Central memory CD8-positive, alpha-beta T cell (primary cell): Measurements from ENCODE around the gene RPL21.

Experiments used
- ATAC-seq: fragments of 150-1000 bp; cut with Tn5 transposase; replicated peaks from 2 replicates; pipeline ENCODE4 v1.10.0; 2022; ENCODE audit warnings: mild to moderate bottlenecking, moderate FRiP score, moderate number of reproducible peaks; ENCODE audit not compliant: poor library complexity, severe bottlenecking; ENCODE audit errors: extremely low read depth
- DNase-seq, 2 donors: peaks; one replicate each; pipeline ENCODE4 v3.0.0; 2021; ENCODE audit warnings: low spot score in 2 of 2
- H3K27ac Mint-ChIP-seq: one replicate; pipeline ENCODE4 v1.8.0; 2022; ENCODE audit warnings: low read depth, mild to moderate bottlenecking, moderate library complexity, mixed read lengths
- H3K27me3 Mint-ChIP-seq: one replicate; pipeline ENCODE4 v1.8.0; 2022; ENCODE audit warnings: mixed read lengths
- H3K36me3 Mint-ChIP-seq: one replicate; pipeline ENCODE4 v1.8.0; 2022; ENCODE audit warnings: mild to moderate bottlenecking, moderate library complexity, mixed read lengths; ENCODE audit not compliant: insufficient read depth
- H3K4me1 Mint-ChIP-seq: one replicate; pipeline ENCODE4 v1.8.0; 2022; ENCODE audit warnings: mixed read lengths
- H3K4me3 Mint-ChIP-seq: one replicate; pipeline ENCODE4 v1.8.0; 2022; ENCODE audit warnings: mild to moderate bottlenecking, moderate library complexity, mixed read lengths
- H3K9me3 Mint-ChIP-seq: one replicate; pipeline ENCODE4 v1.8.0; 2022; ENCODE audit warnings: mixed read lengths

The RPL21 gene

GRCh38 chr13:27263438-27263837 lies 12.1 kb downstream of the RPL21 start:
- no peak overlapping the region for H3K4me3 Mint-ChIP-seq
- H3K27ac Mint-ChIP-seq: no peak overlapping the region
- H3K27me3 Mint-ChIP-seq: no peaks in the 10 kb centered on the region
- ATAC-seq (no peak), DNase-seq (no peak)
- H3K36me3 Mint-ChIP-seq: peaks cover 18% of the 10 kb centered on the region
- peaks cover 32% of the 10 kb centered on the region for H3K4me1 Mint-ChIP-seq
- H3K9me3 Mint-ChIP-seq: no peaks in the 10 kb centered on the region

GRCh38 chr13:27264181-27264580 lies 12.8 kb downstream of the RPL21 start:
- Mint-ChIP-seq H3K9me3 (no peaks in the 10 kb centered on the region), H3K4me1 (peaks cover 25% of the 10 kb centered on the region), H3K27me3 (no peaks in the 10 kb centered on the region), H3K4me3 (no peak overlapping the region), H3K27ac (peak overlapping the region; percentile 61), H3K36me3 (peaks cover 12% of the 10 kb centered on the region)
- DNase-seq: no peak
- no peak for ATAC-seq

- H3K27me3 Mint-ChIP-seq: no peaks in the 10 kb centered on the region
- no peak overlapping the region for H3K4me3 Mint-ChIP-seq
- peak overlapping the region; percentile 61 for H3K27ac Mint-ChIP-seq
- no peaks in the 10 kb centered on the region for H3K9me3 Mint-ChIP-seq
- H3K4me1 Mint-ChIP-seq: peaks cover 21% of the 10 kb centered on the region
- ATAC-seq: no peak
- H3K36me3 Mint-ChIP-seq: peaks cover 12% of the 10 kb centered on the region
- no peak for DNase-seq
Observed at GRCh38 chr13:27264648-27265047, 13.3 kb downstream of the RPL21 start.

GRCh38 chr13:27266917-27267316 lies 15.6 kb downstream of the RPL21 start:
- no peak overlapping the region for H3K27ac Mint-ChIP-seq
- no peak for DNase-seq
- H3K4me1 Mint-ChIP-seq: peaks cover 18% of the 10 kb centered on the region
- no peak overlapping the region for H3K4me3 Mint-ChIP-seq
- H3K36me3 Mint-ChIP-seq: peaks cover 9% of the 10 kb centered on the region
- H3K9me3 Mint-ChIP-seq: no peaks in the 10 kb centered on the region
- no peaks in the 10 kb centered on the region for H3K27me3 Mint-ChIP-seq
- no peak for ATAC-seq

GRCh38 chr13:27267596-27267995 lies 16.2 kb downstream of the RPL21 start:
- no peak for ATAC-seq
- H3K27ac Mint-ChIP-seq: no peak overlapping the region
- H3K36me3 Mint-ChIP-seq: peaks cover 9% of the 10 kb centered on the region
- peaks cover 15% of the 10 kb centered on the region for H3K4me1 Mint-ChIP-seq
- DNase-seq: no peak
- H3K4me3 Mint-ChIP-seq: no peak overlapping the region
- no peaks in the 10 kb centered on the region for H3K9me3 Mint-ChIP-seq
- H3K27me3 Mint-ChIP-seq: no peaks in the 10 kb centered on the region

GRCh38 chr13:27269114-27269665 lies 17.8 kb downstream of the RPL21 start:
- H3K4me1 Mint-ChIP-seq: peaks cover 12% of the 10 kb centered on the region

GRCh38 chr13:27270594-27271520 lies 19.5 kb downstream of the RPL21 start, which contains the start of gene RASL11A:
RASL11A (plus strand) TSS chr13:27270830; CDS start chr13:27270945, 115 bp downstream.
- Mint-ChIP-seq H3K9me3 (no peaks in the 10 kb centered on the region), H3K36me3 (peaks cover 3% of the 10 kb centered on the region), H3K27me3 (peaks cover 20% of the 10 kb centered on the region), H3K27ac (peak within 1 kb of the TSS; percentile 35), H3K4me3 (peak within 1 kb of the TSS; percentile 85), H3K4me1 (peaks cover 12% of the 10 kb centered on the region)
- DNase-seq: peak; percentile 54 to 63
- peak; percentile 88 for ATAC-seq

More at GRCh38 chr13:27269114-27269665, 17.8 kb downstream of the RPL21 start:
- no peak for DNase-seq
- peaks cover 3% of the 10 kb centered on the region for H3K27me3 Mint-ChIP-seq
- ATAC-seq: no peak
- H3K27ac Mint-ChIP-seq: no peak overlapping the region
- no peaks in the 10 kb centered on the region for H3K9me3 Mint-ChIP-seq
- H3K4me3 Mint-ChIP-seq: peak overlapping the region; percentile 85
- H3K36me3 Mint-ChIP-seq: peaks cover 7% of the 10 kb centered on the region

GRCh38 chr13:27271570-27272096 lies 20.3 kb downstream of the RPL21 start:
- peak overlapping the region; percentile 85 for H3K4me3 Mint-ChIP-seq
- H3K27me3 Mint-ChIP-seq: peaks cover 25% of the 10 kb centered on the region
- H3K4me1 Mint-ChIP-seq: peaks cover 12% of the 10 kb centered on the region
- DNase-seq: no peak
- H3K9me3 Mint-ChIP-seq: no peaks in the 10 kb centered on the region
- H3K36me3 Mint-ChIP-seq: peaks cover 3% of the 10 kb centered on the region
- H3K27ac Mint-ChIP-seq: peak overlapping the region; percentile 35
- ATAC-seq: no peak

- no peak overlapping the region for H3K4me3 Mint-ChIP-seq
- H3K36me3 Mint-ChIP-seq: peaks cover 3% of the 10 kb centered on the region
- H3K27ac Mint-ChIP-seq: no peak overlapping the region
- no peaks in the 10 kb centered on the region for H3K9me3 Mint-ChIP-seq
- peaks cover 12% of the 10 kb centered on the region for H3K4me1 Mint-ChIP-seq
- no peak for DNase-seq
- peaks cover 25% of the 10 kb centered on the region for H3K27me3 Mint-ChIP-seq
- ATAC-seq: no peak
Observed at GRCh38 chr13:27273658-27274425, 22.5 kb downstream of the RPL21 start.

- Mint-ChIP-seq H3K27ac (no peak overlapping the region), H3K27me3 (peaks cover 25% of the 10 kb centered on the region), H3K4me1 (peaks cover 12% of the 10 kb centered on the region), H3K9me3 (no peaks in the 10 kb centered on the region), H3K4me3 (no peak overlapping the region), H3K36me3 (peaks cover 3% of the 10 kb centered on the region)
- ATAC-seq (no peak), DNase-seq (no peak)
Observed at GRCh38 chr13:27274631-27275030, 23.3 kb downstream of the RPL21 start.

- no peak for DNase-seq
- peaks cover 25% of the 10 kb centered on the region for H3K27me3 Mint-ChIP-seq
- H3K4me1 Mint-ChIP-seq: peaks cover 5% of the 10 kb centered on the region
- peaks cover 1% of the 10 kb centered on the region for H3K36me3 Mint-ChIP-seq
- no peak for ATAC-seq
- no peak overlapping the region for H3K4me3 Mint-ChIP-seq
- H3K27ac Mint-ChIP-seq: no peak overlapping the region
- H3K9me3 Mint-ChIP-seq: no peaks in the 10 kb centered on the region
Observed at GRCh38 chr13:27276188-27276587, 24.8 kb downstream of the RPL21 start.

GRCh38 chr13:27279506-27279905 lies 28.1 kb downstream of the RPL21 start:
- DNase-seq (no peak), ATAC-seq (no peak)
- Mint-ChIP-seq H3K4me1 (no peaks in the 10 kb centered on the region), H3K4me3 (no peak overlapping the region), H3K9me3 (no peaks in the 10 kb centered on the region), H3K36me3 (no peaks in the 10 kb centered on the region), H3K27ac (no peak overlapping the region), H3K27me3 (peaks cover 19% of the 10 kb centered on the region)
